PC-9 (cell line): ENCODE measurements around the gene ZNF385A.

Experiments
- CTCF ChIP-seq: fragments of 200-600 bp; sonication (generic); conservative IDR thresholded peaks from 2 replicates; pipeline ENCODE4 v1.6.1; 2017; ENCODE audit warnings: mixed run types, antibody characterized with exemption, mild to moderate bottlenecking, moderate library complexity
- EZH2 ChIP-seq: fragments of 200-600 bp; sonication (generic); IDR thresholded peaks from 2 replicates; pipeline ENCODE4 v1.8.0; 2017; ENCODE audit warnings: antibody characterized with exemption, low read depth

- no peak for TF ChIP-seq CTCF
- no peak for TF ChIP-seq EZH2
These were observed 5.6 kb downstream of the ZNF385A start for GRCh38 chr12:54378796-54379397.
